Mammary epithelial cell (primary cell): ENCODE results near the gene CABLES1.

Experiments used
- CTCF ChIP-seq, 2 donors: IDR thresholded peaks in 1 of 2; conservative IDR thresholded peaks in 1 of 2; 2 replicates each; pipeline ENCODE4 v1.5.1; 2011 to 2012; ENCODE audit warnings: inconsistent platforms in 2 of 2, low read length in 2 of 2, mild to moderate bottlenecking in 2 of 2, control low read depth in 1 of 2, low read depth in 1 of 2; ENCODE audit not compliant: insufficient read depth in 1 of 2; ENCODE audit errors: extremely low read depth in 1 of 2
- EZH2 ChIP-seq: IDR thresholded peaks from 2 replicates; pipeline ENCODE4 v1.6.1; 2012; ENCODE audit warnings: low read length, inconsistent platforms, borderline replicate concordance

GRCh38 chr18:23114171-23114881, 21.0 kb upstream of the CABLES1 start:
- TF ChIP-seq EZH2 (no peak), CTCF (conservative IDR thresholded peaks at IDR 0.05 in 1 of 2, IDR thresholded peaks at IDR 0.05 in 1 of 2; ENCODE audit: extremely low read depth in 1 of 2, insufficient read depth in 1 of 2, low read depth in 1 of 2, low read length in 2 of 2) (no peak)
